Bronchial epithelial cell (primary cell): ENCODE measurements around the gene ZNF467. TPM values are rescaled to one million over a fixed set of nuclear protein-coding genes. Genes with fewer than 3 reads are reported as not detected.
A peak's percentile ranks its signal among the peaks of the same experiment; 100 is the strongest.

Experiments used
- DNase-seq: peaks from one replicate; pipeline ENCODE4 v3.0.0-alpha.2; 2010; ENCODE audit warnings: low read depth
- FAIRE-seq: peaks from 2 replicates; lab custom pipeline; 2011; peaks lifted over from hg19 to GRCh38; lab: Jason Lieb, UNC
- H3K27me3 ChIP-seq: 2 replicates; pipeline ENCODE4 v1.5.1; 2011; ENCODE audit warnings: low read length; ENCODE audit not compliant: control insufficient read depth, insufficient read depth
- H3K36me3 ChIP-seq: 2 replicates; pipeline ENCODE4 v1.5.1; 2011; ENCODE audit warnings: low read length; ENCODE audit not compliant: control insufficient read depth, insufficient read depth
- H3K4me3 ChIP-seq: 2 replicates; pipeline ENCODE4 v1.5.1; 2011; ENCODE audit warnings: mild to moderate bottlenecking, low read depth, low read length, control low read depth
- CTCF ChIP-seq: IDR thresholded peaks from 2 replicates; pipeline ENCODE4 v1.5.1; 2011; ENCODE audit warnings: mild to moderate bottlenecking, moderate library complexity, low read length, control low read depth, inconsistent platforms; ENCODE audit not compliant: insufficient read depth, severe bottlenecking
- total RNA-seq: library from RNA; depleted of rRNA; stranded (reverse); fragments of >200 nt; gene quantifications from 2 replicates; pipeline ENCODE4 v1.2.1, GENCODE V29; 2014

ZNF467 gene
- total RNA-seq, 1 donor from 2014 or later, result 0.26 TPM

GRCh38 chr7:149742075-149742701 is 31.2 kb downstream of the ZNF467 start:
- peak; percentile 47 for DNase-seq

GRCh38 chr7:149741629-149742028 is 31.8 kb downstream of the ZNF467 start:
- DNase-seq (no peak), FAIRE-seq (no peak)
- no peaks in the 10 kb centered on the region for H3K36me3 ChIP-seq
- H3K4me3 ChIP-seq, result no peak overlapping the region
- H3K27me3 ChIP-seq, result no peaks in the 10 kb centered on the region
- TF ChIP-seq CTCF, result no peak

More at GRCh38 chr7:149742075-149742701, 31.2 kb downstream of the ZNF467 start:
- no peak overlapping the region for H3K4me3 ChIP-seq
- H3K36me3 ChIP-seq, result no peaks in the 10 kb centered on the region
- TF ChIP-seq CTCF, result peak; percentile 93
- H3K27me3 ChIP-seq, result no peaks in the 10 kb centered on the region
- FAIRE-seq, result no peak

GRCh38 chr7:149736478-149737360 is 36.7 kb downstream of the ZNF467 start:
- no peak for DNase-seq
- no peak for FAIRE-seq
- H3K27me3 ChIP-seq, result no peaks in the 10 kb centered on the region
- no peak overlapping the region for H3K4me3 ChIP-seq
- peaks cover 3% of the 10 kb centered on the region for H3K36me3 ChIP-seq
- no peak for TF ChIP-seq CTCF

- Histone ChIP-seq H3K4me3 (no peak overlapping the region), H3K36me3 (peaks cover 3% of the 10 kb centered on the region), H3K27me3 (no peaks in the 10 kb centered on the region)
- no peak for TF ChIP-seq CTCF
- no peak for DNase-seq
- no peak for FAIRE-seq
Observed at GRCh38 chr7:149735779-149736477, 37.5 kb downstream of the ZNF467 start.

GRCh38 chr7:149735181-149735602 is 38.2 kb downstream of the ZNF467 start:
- TF ChIP-seq CTCF, result no peak
- FAIRE-seq, result no peak
- DNase-seq, result no peak
- Histone ChIP-seq H3K4me3 (no peak overlapping the region), H3K27me3 (no peaks in the 10 kb centered on the region), H3K36me3 (peaks cover 8% of the 10 kb centered on the region)
